Body of pancreas (tissue), 4 donors: ENCODE results near the gene ARL4A. TPM values are rescaled to one million over a fixed set of nuclear protein-coding genes. Genes with fewer than 3 reads are reported as not detected.

ENCODE experiments used
- ATAC-seq: fragments of 150-250 bp; one replicate; pipeline ENCODE4 v1.9.1; 2016
- DNase-seq, 4 donors: peaks; one replicate each; pipeline ENCODE4 v3.0.0-alpha.2; 2019
- H3K27ac ChIP-seq, 4 donors: fragments of 200-600 bp; sonication (generic); 1 replicate in 3 of 4; 2 replicates in 1 of 4; pipeline versions ENCODE4 v1.5.1 to v1.6.1; 2016 to 2019; ENCODE audit warnings: mild to moderate bottlenecking in 1 of 4, mixed read lengths in 1 of 4, moderate library complexity in 1 of 4
- H3K27me3 ChIP-seq, 2 donors: fragments of 200-600 bp; sonication (generic); one replicate each; pipeline ENCODE4 v1.6.0; 2016; ENCODE audit warnings: mild to moderate bottlenecking in 1 of 2
- H3K36me3 ChIP-seq, 2 donors: fragments of 200-600 bp; sonication (generic); replicated peaks in 1 of 2; 2 replicates each; pipeline ENCODE4 v1.5.1; 2016; ENCODE audit warnings: low read depth in 2 of 2; ENCODE audit not compliant: insufficient read depth in 1 of 2
- H3K4me1 ChIP-seq: fragments of 200-600 bp; sonication (generic); one replicate; pipeline ENCODE4 v1.6.0; 2016
- H3K4me3 ChIP-seq, 2 donors: fragments of 200-600 bp; sonication (generic); 1 replicate in 1 of 2; 2 replicates in 1 of 2; pipeline ENCODE4 v1.5.1; 2016 to 2019
- H3K9me3 ChIP-seq, 3 donors: fragments of 200-600 bp; sonication (generic); 1 replicate in 2 of 3; 2 replicates in 1 of 3; pipeline ENCODE4 v1.5.1; 2016
- CTCF ChIP-seq, 7 experiments: fragments of 450-650 bp in 4 of 7; fragments of 200-600 bp in 3 of 7; sonication (generic) in 3 of 7; IDR thresholded peaks; one replicate each; pipeline ENCODE4 v1.5.1; 2016 to 2019; ENCODE audit warnings: antibody characterized with exemption in 7 of 7
- POLR2A ChIP-seq, 3 donors: fragments of 450-650 bp; IDR thresholded peaks; one replicate each; pipeline ENCODE4 v1.6.1; 2016; ENCODE audit warnings: antibody characterized with exemption in 3 of 3, mild to moderate bottlenecking in 2 of 3
- WGBS, 2 donors: methylation state at CpG; one replicate each; pipeline ENCODE4 v1.1.5; 2017; 5-methylcytosine and 5-hydroxymethylcytosine counted together
- intact Hi-C: fragments of 100-400 bp; cut with DNase I; formaldehyde crosslinking; loops from one replicate; pipeline ENCODE4 v1.15.1; 2023
- small RNA-seq: library from RNA; depleted of rRNA; stranded (forward); fragments of <200 nt; gene quantifications from one replicate; pipeline ENCODE3, GENCODE V24; 2016
- total RNA-seq, 2 donors: library from RNA; depleted of rRNA; stranded (reverse); fragments of >200 nt; gene quantifications; one replicate each; pipeline ENCODE4 v1.1.0, GENCODE V29; 2016

ARL4A gene
- total RNA-seq, 2 donors from 2014 or later = 4.0 to 13.0 TPM

- no peaks in the 10 kb centered on the region for H3K9me3 ChIP-seq
- no peak for TF ChIP-seq CTCF (IDR thresholded peaks at IDR 0.05)
- TF ChIP-seq POLR2A (IDR thresholded peaks at IDR 0.05) = no peak
- DNase-seq = no peak
- no peak overlapping the region for H3K27ac ChIP-seq
- H3K36me3 ChIP-seq = no peaks in the 10 kb centered on the region
- WGBS, 2 donors = 40 to 46% methylated on average over 2 of the region's 2 CpGs
- intact Hi-C loops = no loop called here
- no peaks in the 10 kb centered on the region for H3K27me3 ChIP-seq
- no peak overlapping the region for H3K4me3 ChIP-seq
- no peak for ATAC-seq
- H3K4me1 ChIP-seq = peaks cover 7% of the 10 kb centered on the region
Observed at GRCh38 chr7:12738665-12739064, 51.2 kb downstream of the ARL4A start.

Small RNAs within 50 kb of the gene (small RNA-seq; reads per million reads assigned to genes)
- not detected for gene RF00264

Other genes with a start within 250 kb of the ARL4A start
- 1 to 10 TPM in 1 of 2 donors, not detected in 1; 1.3 TPM for gene SCIN, start 116.9 kb upstream of the ARL4A start, total RNA-seq